H1 (cell line): ENCODE measurements around the gene SLC34A1. TPM values are rescaled to one million over a fixed set of nuclear protein-coding genes. Genes with fewer than 3 reads are reported as not detected.
A peak's percentile ranks its signal among the peaks of the same experiment; 100 is the strongest.

Source experiments
- ATF2 ChIP-seq: IDR thresholded peaks from 2 replicates; pipeline ENCODE4 v1.6.1; 2012; ENCODE audit warnings: low read length, inconsistent platforms
- BACH1 ChIP-seq: IDR thresholded peaks from 2 replicates; pipeline ENCODE4 v1.6.1; 2012; ENCODE audit warnings: low read length, improper control_type of control experiment
- BRCA1 ChIP-seq: IDR thresholded peaks from 2 replicates; pipeline ENCODE4 v1.6.1; 2012; ENCODE audit warnings: low read depth, low read length, improper control_type of control experiment
- CBX5 ChIP-seq: fragments of 300-800, 300-1000 bp; sonication (generic); IDR thresholded peaks from 2 replicates; pipeline ENCODE4 v1.7.1; 2016; ENCODE audit warnings: antibody characterized with exemption, low read length, low read depth
- CBX8 ChIP-seq: fragments of 300-800, 300-1000 bp; sonication (generic); IDR thresholded peaks from 2 replicates; pipeline ENCODE4 v1.7.1; 2016; ENCODE audit warnings: low read depth, low read length, borderline replicate concordance
- CEBPB ChIP-seq: IDR thresholded peaks from 2 replicates; pipeline ENCODE4 v1.6.1; 2012; ENCODE audit warnings: low read depth, low read length
- CHD1 ChIP-seq: IDR thresholded peaks from 2 replicates; pipeline ENCODE4 v1.6.1; 2012; ENCODE audit warnings: low read depth, low read length, improper control_type of control experiment
- CREB1 ChIP-seq: IDR thresholded peaks from 2 replicates; pipeline ENCODE4 v1.6.1; 2012; ENCODE audit warnings: inconsistent platforms
- E2F6 ChIP-seq: IDR thresholded peaks from 2 replicates; pipeline ENCODE4 v1.6.1; 2012; ENCODE audit warnings: inconsistent platforms
- GABPA ChIP-seq: IDR thresholded peaks from 2 replicates; pipeline ENCODE4 v1.6.1; 2011; ENCODE audit warnings: mild to moderate bottlenecking, low read length, moderate library complexity, borderline replicate concordance; ENCODE audit not compliant: insufficient read depth
- GTF2F1 ChIP-seq: IDR thresholded peaks from 2 replicates; pipeline ENCODE4 v1.6.1; 2012; ENCODE audit warnings: low read depth, low read length, improper control_type of control experiment, borderline replicate concordance
- HDAC2 ChIP-seq, 2 experiments: fragments of 300-600 bp in 1 of 2; sonication (generic) in 1 of 2; IDR thresholded peaks; 2 replicates each; pipeline ENCODE4 v1.6.1; 2011 to 2012; ENCODE audit warnings: low read depth in 2 of 2, low read length in 2 of 2, mild to moderate bottlenecking in 2 of 2, moderate library complexity in 2 of 2, borderline replicate concordance in 1 of 2, inconsistent platforms in 1 of 2
- MAFK ChIP-seq: IDR thresholded peaks from 2 replicates; pipeline ENCODE4 v1.6.1; 2012; ENCODE audit warnings: low read depth, mild to moderate bottlenecking, improper control_type of control experiment, low read length
- MAX ChIP-seq: IDR thresholded peaks from 2 replicates; pipeline ENCODE4 v1.6.1; 2012; ENCODE audit warnings: inconsistent platforms
- NANOG ChIP-seq: IDR thresholded peaks from 2 replicates; pipeline ENCODE4 v1.6.1; 2011; ENCODE audit warnings: low read length, low read depth, mild to moderate bottlenecking, inconsistent platforms; ENCODE audit not compliant: insufficient read depth, poor library complexity, severe bottlenecking
- POLR2A ChIP-seq, 2 experiments: IDR thresholded peaks; 1 replicate in 1 of 2; 2 replicates in 1 of 2; pipeline ENCODE4 v1.6.1; 2011; ENCODE audit warnings: low read depth in 2 of 2, low read length in 2 of 2, mild to moderate bottlenecking in 2 of 2; ENCODE audit errors: control extremely low read depth in 1 of 2
- POLR2AphosphoS5 ChIP-seq: IDR thresholded peaks from 2 replicates; pipeline ENCODE4 v1.6.1; 2011; ENCODE audit warnings: low read depth, low read length
- TAF7 ChIP-seq: optimal IDR thresholded peaks from 2 replicates; pipeline ENCODE3; 2011; ENCODE audit warnings: low read depth, mild to moderate bottlenecking, inconsistent platforms, low read length, moderate library complexity, borderline replicate concordance
- TBP ChIP-seq: IDR thresholded peaks from 2 replicates; pipeline ENCODE4 v1.6.1; 2011; ENCODE audit warnings: low read depth, low read length, improper control_type of control experiment
- USF2 ChIP-seq: IDR thresholded peaks from 2 replicates; pipeline ENCODE4 v1.6.1; 2011; ENCODE audit warnings: low read length, improper control_type of control experiment
- YY1 ChIP-seq: IDR thresholded peaks from 2 replicates; pipeline ENCODE4 v1.6.1; 2011; ENCODE audit warnings: low read depth, mild to moderate bottlenecking, low read length
- polyA plus RNA-seq, 7 experiments: library from polyadenylated mRNA; depleted of rRNA in 3 of 7; stranded (reverse) in 5 of 7; unstranded in 2 of 7; fragments of >200 nt in 5 of 7; fragments of 200-250 nt in 2 of 7; gene quantifications; 1 replicate in 5 of 7; 2 replicates in 1 of 7; 4 replicates in 1 of 7; pipeline versions ENCODE4 v1.2.1 to v1.2.3, GENCODE V29; 2011 to 2013; ENCODE audit warnings: missing spikeins in 2 of 7, mixed read lengths in 2 of 7
- total RNA-seq: library from RNA; stranded (reverse); fragmentation: NEBNext Ultra II Directional; extraction: Animal tissue kit (Norgen Biotek cat#: 25700); gene quantifications from 2 replicates; pipeline ENCODE4 v1.2.1, GENCODE V29; 2021

SLC34A1 gene
- total and polyA plus RNA-seq, 2 of the 8 experiments (the other 6 are each of a cell fraction or from before 2014, with no cell fraction given), result not detected

GRCh38 chr5:177447611-177448243 is 63.5 kb downstream of the SLC34A1 start (continued):
- TF ChIP-seq TBP, result peak; percentile 45
- 0 out of 2 replicates have a peak, but pooled peaks have one; percentile 36 for TF ChIP-seq ATF2
- TF ChIP-seq POLR2AphosphoS5, result peak; percentile 41; the same call in 1 of the 2 replicates
- no peak for TF ChIP-seq GABPA
- peak; percentile 68; the same call in 1 of the 2 replicates for TF ChIP-seq MAFK
- no peak for TF ChIP-seq USF2
- peak in 1 of 2 experiments; percentile 90; a peak in 2 of 3 replicates for TF ChIP-seq POLR2A (IDR thresholded peaks at IDR 0.05; ENCODE audit: control extremely low read depth in 1 of 2, low read depth in 2 of 2, low read length in 2 of 2)
- TF ChIP-seq CBX8, result no peak
- TF ChIP-seq CHD1, result no peak
- TF ChIP-seq BACH1, result peak; percentile 87
- TF ChIP-seq HDAC2 (IDR thresholded peaks at IDR 0.05; ENCODE audit: borderline replicate concordance in 1 of 2, low read depth in 2 of 2, low read length in 2 of 2), result 0 out of 4 replicates have a peak, but pooled peaks of 1 of the 2 experiments have one; percentile 27
- no peak for TF ChIP-seq BRCA1
- TF ChIP-seq YY1, result peak; percentile 54; the same call in 1 of the 2 replicates
- TF ChIP-seq GTF2F1, result peak; percentile 8; the same call in 1 of the 2 replicates
- no peak for TF ChIP-seq TAF7
- TF ChIP-seq NANOG, result no peak
- TF ChIP-seq CEBPB, result no peak
- peak; percentile 33; the same call in 1 of the 2 replicates for TF ChIP-seq CREB1
- peak; percentile 89 for TF ChIP-seq MAX
- TF ChIP-seq CBX5, result no peak
- peak; percentile 84 for TF ChIP-seq E2F6
